Measurements from ENCODE around the gene TEX52.
A peak's percentile ranks its signal among the peaks of the same experiment; 100 is the strongest.
"Not testable (repeated sequence)": the region's sequence is repeated elsewhere in the genome, so short reads cannot be mapped to it uniquely, and the experiment has no call there.

The TEX52 gene

GRCh38 chr12:2864198-2864597 lies 7.4 kb upstream of the TEX52 start:
- DNase-seq (ENCODE audit: low spot score): no peak

- not testable (repeated sequence) for DNase-seq (ENCODE audit: low spot score)
These were observed 6.6 kb upstream of the TEX52 start for GRCh38 chr12:2863402-2863801.

GRCh38 chr12:2862876-2863275 lies 6.0 kb upstream of the TEX52 start:
- no peak for DNase-seq (ENCODE audit: low spot score)

- no peak for DNase-seq (ENCODE audit: low spot score)
These were observed 3.3 kb upstream of the TEX52 start for GRCh38 chr12:2860170-2860569.

- DNase-seq (ENCODE audit: low spot score): no peak
These were observed 2.1 kb upstream of the TEX52 start for GRCh38 chr12:2858944-2859421.

GRCh38 chr12:2858334-2858733 lies 1.5 kb upstream of the TEX52 start:
- no peak for DNase-seq (ENCODE audit: low spot score)

- no peak for DNase-seq (ENCODE audit: low spot score)
These were observed 737 bp upstream of the TEX52 start for GRCh38 chr12:2857576-2857975.

GRCh38 chr12:2856051-2856450 lies 788 bp downstream of the TEX52 start:
- DNase-seq (ENCODE audit: low spot score): no peak

- no peak for DNase-seq (ENCODE audit: low spot score)
These were observed 1.3 kb downstream of the TEX52 start for GRCh38 chr12:2855546-2855945.

GRCh38 chr12:2854669-2855453 lies 2.0 kb downstream of the TEX52 start:
- no peak for DNase-seq (ENCODE audit: low spot score)

- DNase-seq (ENCODE audit: low spot score): peak; percentile 62
These were observed 3.2 kb downstream of the TEX52 start for GRCh38 chr12:2853626-2854025.

GRCh38 chr12:2851931-2852330 lies 4.9 kb downstream of the TEX52 start:
- DNase-seq (ENCODE audit: low spot score): no peak

GRCh38 chr12:2845280-2845679 lies 11.6 kb downstream of the TEX52 start:
- DNase-seq (ENCODE audit: low spot score): peak; percentile 78

GRCh38 chr12:2844786-2845185 lies 12.1 kb downstream of the TEX52 start:
- no peak for DNase-seq (ENCODE audit: low spot score)

GRCh38 chr12:2842948-2843347 lies 13.9 kb downstream of the TEX52 start:
- no peak for DNase-seq (ENCODE audit: low spot score)

GRCh38 chr12:2841056-2841650 lies 15.7 kb downstream of the TEX52 start:
- DNase-seq (ENCODE audit: low spot score): no peak

GRCh38 chr12:2836574-2836973 lies 20.3 kb downstream of the TEX52 start:
- no peak for DNase-seq (ENCODE audit: low spot score)

- DNase-seq (ENCODE audit: low spot score): no peak
These were observed 21.0 kb downstream of the TEX52 start for GRCh38 chr12:2835691-2836403.

GRCh38 chr12:2834581-2835491 lies 22.0 kb downstream of the TEX52 start, which contains the start of gene NRIP2:
Gene NRIP2, minus strand, starts transcription at chr12:2835035. Its CDS starts 52 bp downstream, at chr12:2834983.
- DNase-seq (ENCODE audit: low spot score): no peak

- no peak for DNase-seq (ENCODE audit: low spot score)
These were observed 23.0 kb downstream of the TEX52 start for GRCh38 chr12:2833810-2834209.

GRCh38 chr12:2833327-2833726 lies 23.5 kb downstream of the TEX52 start:
- DNase-seq (ENCODE audit: low spot score): no peak
